Measurements from ENCODE around the gene ANAPC2.

GRCh38 chr9:137183980-137184595 lies 4.3 kb downstream of the ANAPC2 start:
- TF ChIP-seq CTCF (IDR thresholded peaks at IDR 0.05) = no peak
- no peak for TF ChIP-seq RCOR1 (IDR thresholded peaks at IDR 0.05; ENCODE audit: low read depth, low read length)
- TF ChIP-seq ZNF302 (CRISPR knock-in tag; IDR thresholded peaks at IDR 0.05) = no peak
- no peak for TF ChIP-seq POLR2A (IDR thresholded peaks at IDR 0.05; ENCODE audit: low read length)
- no peak for TF ChIP-seq REST (IDR thresholded peaks at IDR 0.05)
- TF ChIP-seq USF2 (IDR thresholded peaks at IDR 0.05) = no peak
- no peak for TF ChIP-seq POLR2AphosphoS2 (conservative IDR thresholded peaks at IDR 0.05; ENCODE audit: low read length)
- TF ChIP-seq MAFK (IDR thresholded peaks at IDR 0.05; ENCODE audit: partially characterized antibody) = no peak
- TF ChIP-seq KDM1A (IDR thresholded peaks at IDR 0.05; ENCODE audit: low read depth) = no peak
- no peak for TF ChIP-seq HDAC2 (IDR thresholded peaks at IDR 0.05)
- TF ChIP-seq CHD4 (IDR thresholded peaks at IDR 0.05; ENCODE audit: borderline replicate concordance) = no peak
